ENCODE data around the gene HACD4. TPM values are rescaled to one million over a fixed set of nuclear protein-coding genes. Genes with fewer than 3 reads are reported as not detected.

HACD4 gene
- total RNA-seq, 2 donors from 2014 or later, result 2.4 to 3.1 TPM

DNA sequence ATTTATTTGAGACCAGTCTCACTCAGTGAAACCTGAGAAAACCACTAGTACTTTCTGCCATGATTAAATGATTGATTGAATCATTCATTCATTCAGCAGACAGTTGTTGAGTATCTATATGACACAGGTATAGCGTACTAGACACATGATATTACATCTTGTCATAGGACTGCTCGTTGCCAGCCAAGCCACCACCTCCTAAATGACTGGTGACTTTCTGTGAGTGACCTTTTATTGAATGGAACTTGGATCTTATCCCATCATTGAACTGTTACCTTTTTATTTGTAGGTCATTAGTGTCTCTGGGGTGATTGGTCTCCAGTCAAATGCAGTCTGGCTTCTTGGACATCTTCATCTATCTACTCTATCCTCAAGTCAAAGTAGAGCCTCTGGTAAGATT, 80.7 kb downstream of the HACD4 start:
- Histone ChIP-seq H3K27me3 (replicated peaks; ENCODE audit: insufficient read depth) (no peaks in the 10 kb centered on the region), H3K36me3 (no peaks in the 10 kb centered on the region), H3K27ac (no peak overlapping the region), H3K4me3 (no peak overlapping the region), H3K9me3 (no peaks in the 10 kb centered on the region), H3K4me1 (replicated peaks) (no peaks in the 10 kb centered on the region)
- intact Hi-C loops (cut with DNase I), result no loop called here
- TF ChIP-seq, protein P1, sequence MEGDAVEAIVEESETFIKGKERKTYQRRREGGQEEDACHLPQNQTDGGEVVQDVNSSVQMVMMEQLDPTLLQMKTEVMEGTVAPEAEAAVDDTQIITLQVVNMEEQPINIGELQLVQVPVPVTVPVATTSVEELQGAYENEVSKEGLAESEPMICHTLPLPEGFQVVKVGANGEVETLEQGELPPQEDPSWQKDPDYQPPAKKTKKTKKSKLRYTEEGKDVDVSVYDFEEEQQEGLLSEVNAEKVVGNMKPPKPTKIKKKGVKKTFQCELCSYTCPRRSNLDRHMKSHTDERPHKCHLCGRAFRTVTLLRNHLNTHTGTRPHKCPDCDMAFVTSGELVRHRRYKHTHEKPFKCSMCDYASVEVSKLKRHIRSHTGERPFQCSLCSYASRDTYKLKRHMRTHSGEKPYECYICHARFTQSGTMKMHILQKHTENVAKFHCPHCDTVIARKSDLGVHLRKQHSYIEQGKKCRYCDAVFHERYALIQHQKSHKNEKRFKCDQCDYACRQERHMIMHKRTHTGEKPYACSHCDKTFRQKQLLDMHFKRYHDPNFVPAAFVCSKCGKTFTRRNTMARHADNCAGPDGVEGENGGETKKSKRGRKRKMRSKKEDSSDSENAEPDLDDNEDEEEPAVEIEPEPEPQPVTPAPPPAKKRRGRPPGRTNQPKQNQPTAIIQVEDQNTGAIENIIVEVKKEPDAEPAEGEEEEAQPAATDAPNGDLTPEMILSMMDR (IDR thresholded peaks at IDR 0.05), result no peak
- TF ChIP-seq POLR2A (IDR thresholded peaks at IDR 0.05) (no peak), POLR2AphosphoS5 (IDR thresholded peaks at IDR 0.05) (no peak)
- 95% methylated on average over 2 of the region's 2 CpGs for WGBS
- DNase-seq (ENCODE audit: low spot score), result no peak

Other genes with a start within 250 kb of the HACD4 start
- not detected for gene IFNB1, start 46.3 kb upstream of the HACD4 start, total RNA-seq
- not detected for gene IFNW1, start 110.2 kb upstream of the HACD4 start, total RNA-seq
- gene IFNA21, start 135.0 kb upstream of the HACD4 start, total RNA-seq, result not detected
- not detected for gene IFNA4, start 155.9 kb upstream of the HACD4 start, total RNA-seq
- gene IFNA7, start 170.6 kb upstream of the HACD4 start, total RNA-seq, result not detected
- gene IFNA10, start 175.5 kb upstream of the HACD4 start, total RNA-seq, result not detected
- not detected for gene IFNA16, start 185.7 kb upstream of the HACD4 start, total RNA-seq
- gene IFNA17, start 196.6 kb upstream of the HACD4 start, total RNA-seq, result not detected
- not detected for gene IFNA14, start 208.4 kb upstream of the HACD4 start, total RNA-seq